H1 (cell line): Measurements from ENCODE around the gene CCDC91.

Experiments
- BACH1 ChIP-seq: IDR thresholded peaks from 2 replicates; pipeline ENCODE4 v1.6.1; 2012; ENCODE audit warnings: low read length, improper control_type of control experiment
- BRCA1 ChIP-seq: IDR thresholded peaks from 2 replicates; pipeline ENCODE4 v1.6.1; 2012; ENCODE audit warnings: low read depth, low read length, improper control_type of control experiment
- CBX5 ChIP-seq: fragments of 300-800, 300-1000 bp; sonication (generic); IDR thresholded peaks from 2 replicates; pipeline ENCODE4 v1.7.1; 2016; ENCODE audit warnings: antibody characterized with exemption, low read length, low read depth
- CTCF ChIP-seq, 3 experiments: IDR thresholded peaks; 1 replicate in 2 of 3; 2 replicates in 1 of 3; pipeline versions ENCODE4 v1.5.1 to v1.6.1; 2011; ENCODE audit warnings: low read length in 3 of 3, mild to moderate bottlenecking in 3 of 3, inconsistent platforms in 2 of 3, low read depth in 1 of 3, moderate library complexity in 1 of 3; ENCODE audit not compliant: insufficient read depth in 1 of 3; ENCODE audit errors: control extremely low read depth in 1 of 3
- MAX ChIP-seq: IDR thresholded peaks from 2 replicates; pipeline ENCODE4 v1.6.1; 2012; ENCODE audit warnings: inconsistent platforms
- POLR2A ChIP-seq, 2 experiments: IDR thresholded peaks; 1 replicate in 1 of 2; 2 replicates in 1 of 2; pipeline ENCODE4 v1.6.1; 2011; ENCODE audit warnings: low read depth in 2 of 2, low read length in 2 of 2, mild to moderate bottlenecking in 2 of 2; ENCODE audit errors: control extremely low read depth in 1 of 2
- SIX5 ChIP-seq: IDR thresholded peaks from 2 replicates; pipeline ENCODE4 v1.6.1; 2011; ENCODE audit warnings: mild to moderate bottlenecking, low read depth, low read length
- TAF1 ChIP-seq: IDR thresholded peaks from 2 replicates; pipeline ENCODE4 v1.6.1; 2011; ENCODE audit warnings: mild to moderate bottlenecking, low read depth, low read length
- ZNF274 ChIP-seq: IDR thresholded peaks from 2 replicates; pipeline ENCODE4 v1.7.0; 2012; ENCODE audit warnings: low read length, borderline replicate concordance; ENCODE audit errors: extremely low read depth

GRCh38 chr12:28583701-28584261 is 393.5 kb downstream of the CCDC91 start:
- TF ChIP-seq BRCA1 (no peak), CBX5 (no peak), ZNF274 (no peak), SIX5 (no peak), TAF1 (no peak), MAX (no peak), CTCF (IDR thresholded peaks at IDR 0.05; ENCODE audit: control extremely low read depth in 1 of 3, insufficient read depth in 1 of 3, low read depth in 1 of 3, low read length in 3 of 3) (peak in 2 of 3 experiments; percentile 24 to 36; a peak in 2 of 4 replicates), BACH1 (no peak), POLR2A (IDR thresholded peaks at IDR 0.05; ENCODE audit: control extremely low read depth in 1 of 2, low read depth in 2 of 2, low read length in 2 of 2) (no peak)
